Skeletal muscle satellite cell (primary cell): ENCODE data around the gene WDR43.

Experiments
- H3K27me3 ChIP-seq: 2 replicates; pipeline ENCODE4 v1.7.0; 2013; ENCODE audit warnings: low read length; ENCODE audit not compliant: control insufficient read depth, insufficient read depth
- H3K36me3 ChIP-seq: 2 replicates; pipeline ENCODE4 v1.7.0; 2013; ENCODE audit warnings: mild to moderate bottlenecking, control low read depth, low read length; ENCODE audit not compliant: insufficient read depth
- H3K4me1 ChIP-seq: 2 replicates; pipeline ENCODE4 v1.7.0; 2013; ENCODE audit warnings: low read length; ENCODE audit not compliant: control insufficient read depth, insufficient read depth
- H3K4me2 ChIP-seq: 2 replicates; pipeline ENCODE4 v1.7.0; 2013; ENCODE audit warnings: mild to moderate bottlenecking, low read length
- H3K4me3 ChIP-seq: 2 replicates; pipeline ENCODE4 v1.7.0; 2013; ENCODE audit warnings: low read length
- H3K9ac ChIP-seq: 2 replicates; pipeline ENCODE4 v1.7.0; 2013; ENCODE audit warnings: mild to moderate bottlenecking, low read depth, low read length, moderate library complexity
- H3K9me3 ChIP-seq: replicated peaks from 2 replicates; pipeline ENCODE4 v1.7.0; 2013; ENCODE audit warnings: mild to moderate bottlenecking, control low read depth, low read length

Gene WDR43

DNA sequence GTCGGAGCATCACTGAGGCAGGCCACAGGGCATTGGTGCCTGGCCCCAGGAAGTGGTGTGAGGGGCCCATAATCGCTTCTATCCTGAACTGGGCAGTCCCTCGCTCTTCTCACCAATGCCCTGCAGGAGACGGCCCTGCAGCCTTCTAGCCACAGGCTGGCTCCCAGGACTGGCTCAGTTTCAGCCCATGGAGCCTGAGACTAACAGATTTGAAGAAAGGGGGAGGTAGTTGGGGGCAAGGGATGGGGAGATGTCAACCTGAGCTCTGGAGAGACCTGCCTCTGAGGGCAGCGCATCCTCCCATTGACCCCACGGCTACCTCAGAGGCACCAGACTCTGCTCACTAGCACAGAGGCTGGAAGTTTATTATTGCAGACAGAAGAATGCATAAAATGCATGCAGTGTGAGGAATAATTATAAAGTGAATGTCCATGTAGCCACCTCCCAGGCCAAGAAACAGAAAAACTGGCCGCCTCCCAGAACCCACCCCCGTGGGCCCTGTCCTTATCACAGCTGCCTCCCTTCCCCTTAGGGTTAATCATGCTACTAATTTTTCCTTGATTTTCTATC, 88.0 kb downstream of the WDR43 start:
- Histone ChIP-seq H3K9me3 (no peaks in the 10 kb centered on the region), H3K9ac (no peak overlapping the region), H3K4me3 (no peak overlapping the region), H3K36me3 (no peaks in the 10 kb centered on the region), H3K4me2 (no peak overlapping the region), H3K4me1 (no peaks in the 10 kb centered on the region), H3K27me3 (peaks cover 5% of the 10 kb centered on the region)

DNA sequence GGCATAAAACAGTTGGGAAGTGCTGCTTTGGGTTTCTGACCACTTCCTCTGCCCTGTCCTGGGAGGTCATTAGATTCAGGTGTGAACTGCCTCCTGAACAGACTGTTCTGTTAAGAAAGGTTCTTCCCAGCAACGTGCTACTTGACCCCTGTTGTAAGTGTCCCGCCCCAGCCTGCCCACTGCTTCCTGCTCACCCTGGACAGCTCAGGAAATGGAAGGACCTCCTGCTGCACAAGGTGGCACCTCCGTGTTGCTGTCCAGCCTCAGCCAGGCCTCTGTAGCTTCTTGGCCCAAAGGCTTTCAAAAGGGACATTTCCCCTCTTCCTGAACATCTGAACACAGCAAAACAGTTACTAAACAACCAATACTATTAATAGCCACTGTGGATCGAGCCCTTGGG, 92.0 kb downstream of the WDR43 start:
- Histone ChIP-seq H3K4me2 (no peak overlapping the region), H3K9ac (no peak overlapping the region), H3K9me3 (no peaks in the 10 kb centered on the region), H3K36me3 (no peaks in the 10 kb centered on the region), H3K4me1 (peaks cover 6% of the 10 kb centered on the region), H3K27me3 (peaks cover 23% of the 10 kb centered on the region), H3K4me3 (no peak overlapping the region)

DNA sequence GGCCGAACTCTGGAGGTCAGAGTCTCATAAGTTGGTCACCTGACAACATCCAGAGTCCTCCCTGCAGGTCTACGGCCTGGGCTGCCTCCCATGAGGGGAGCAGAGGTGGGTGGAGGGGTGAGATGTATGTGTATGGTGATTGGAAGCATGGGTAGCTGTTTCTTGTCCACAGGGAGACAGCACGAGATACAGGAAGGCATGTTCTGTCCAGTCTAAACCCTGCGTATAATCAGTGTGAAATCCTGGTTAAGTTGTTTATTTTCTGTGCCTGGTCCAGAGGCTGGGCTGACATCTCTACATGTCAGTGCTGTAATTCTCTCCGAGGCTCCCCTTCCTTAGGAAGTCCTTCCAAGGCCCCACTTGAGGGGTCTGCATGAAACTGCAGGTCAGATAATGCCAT, 95.5 kb downstream of the WDR43 start:
- no peaks in the 10 kb centered on the region for H3K36me3 ChIP-seq
- H3K4me3 ChIP-seq: no peak overlapping the region
- no peak overlapping the region for H3K9ac ChIP-seq
- H3K4me1 ChIP-seq: peaks cover 8% of the 10 kb centered on the region
- no peaks in the 10 kb centered on the region for H3K9me3 ChIP-seq
- H3K27me3 ChIP-seq: peaks cover 27% of the 10 kb centered on the region
- no peak overlapping the region for H3K4me2 ChIP-seq

GRCh38 chr2:28990445-28990844, 96.0 kb downstream of the WDR43 start:
- no peaks in the 10 kb centered on the region for H3K9me3 ChIP-seq
- H3K36me3 ChIP-seq: no peaks in the 10 kb centered on the region

GRCh38 chr2:28991021-28991420, 96.6 kb downstream of the WDR43 start:
- H3K4me2 ChIP-seq: no peak overlapping the region
- no peaks in the 10 kb centered on the region for H3K36me3 ChIP-seq
- H3K9ac ChIP-seq: no peak overlapping the region
- peaks cover 27% of the 10 kb centered on the region for H3K27me3 ChIP-seq
- H3K9me3 ChIP-seq: no peaks in the 10 kb centered on the region
- H3K4me3 ChIP-seq: no peak overlapping the region
- peaks cover 8% of the 10 kb centered on the region for H3K4me1 ChIP-seq

More at GRCh38 chr2:28990445-28990844, 96.0 kb downstream of the WDR43 start:
- Histone ChIP-seq H3K4me1 (peaks cover 8% of the 10 kb centered on the region), H3K4me3 (no peak overlapping the region), H3K4me2 (no peak overlapping the region), H3K27me3 (peaks cover 27% of the 10 kb centered on the region), H3K9ac (no peak overlapping the region)

- Histone ChIP-seq H3K4me1 (peaks cover 8% of the 10 kb centered on the region), H3K9me3 (no peaks in the 10 kb centered on the region), H3K4me3 (no peak overlapping the region), H3K4me2 (no peak overlapping the region), H3K36me3 (no peaks in the 10 kb centered on the region), H3K9ac (no peak overlapping the region), H3K27me3 (peaks cover 27% of the 10 kb centered on the region)
Observed at GRCh38 chr2:28991460-28991859, 97.0 kb downstream of the WDR43 start.

- H3K36me3 ChIP-seq: no peaks in the 10 kb centered on the region
Observed at GRCh38 chr2:28993206-28993960, 98.9 kb downstream of the WDR43 start.

GRCh38 chr2:28994074-28994473, 99.6 kb downstream of the WDR43 start:
- Histone ChIP-seq H3K27me3 (peaks cover 22% of the 10 kb centered on the region), H3K4me3 (no peak overlapping the region), H3K9me3 (no peaks in the 10 kb centered on the region), H3K36me3 (no peaks in the 10 kb centered on the region), H3K4me1 (peaks cover 18% of the 10 kb centered on the region), H3K4me2 (no peak overlapping the region), H3K9ac (no peak overlapping the region)

More at GRCh38 chr2:28993206-28993960, 98.9 kb downstream of the WDR43 start:
- H3K27me3 ChIP-seq: peaks cover 22% of the 10 kb centered on the region
- H3K9ac ChIP-seq: no peak overlapping the region
- H3K4me1 ChIP-seq: peaks cover 18% of the 10 kb centered on the region
- no peak overlapping the region for H3K4me3 ChIP-seq
- no peak overlapping the region for H3K4me2 ChIP-seq
- no peaks in the 10 kb centered on the region for H3K9me3 ChIP-seq

GRCh38 chr2:28994679-28995078, 100.2 kb downstream of the WDR43 start:
- Histone ChIP-seq H3K4me3 (no peak overlapping the region), H3K36me3 (no peaks in the 10 kb centered on the region), H3K4me2 (no peak overlapping the region), H3K9me3 (no peaks in the 10 kb centered on the region), H3K9ac (no peak overlapping the region), H3K27me3 (peaks cover 20% of the 10 kb centered on the region), H3K4me1 (peaks cover 18% of the 10 kb centered on the region)

DNA sequence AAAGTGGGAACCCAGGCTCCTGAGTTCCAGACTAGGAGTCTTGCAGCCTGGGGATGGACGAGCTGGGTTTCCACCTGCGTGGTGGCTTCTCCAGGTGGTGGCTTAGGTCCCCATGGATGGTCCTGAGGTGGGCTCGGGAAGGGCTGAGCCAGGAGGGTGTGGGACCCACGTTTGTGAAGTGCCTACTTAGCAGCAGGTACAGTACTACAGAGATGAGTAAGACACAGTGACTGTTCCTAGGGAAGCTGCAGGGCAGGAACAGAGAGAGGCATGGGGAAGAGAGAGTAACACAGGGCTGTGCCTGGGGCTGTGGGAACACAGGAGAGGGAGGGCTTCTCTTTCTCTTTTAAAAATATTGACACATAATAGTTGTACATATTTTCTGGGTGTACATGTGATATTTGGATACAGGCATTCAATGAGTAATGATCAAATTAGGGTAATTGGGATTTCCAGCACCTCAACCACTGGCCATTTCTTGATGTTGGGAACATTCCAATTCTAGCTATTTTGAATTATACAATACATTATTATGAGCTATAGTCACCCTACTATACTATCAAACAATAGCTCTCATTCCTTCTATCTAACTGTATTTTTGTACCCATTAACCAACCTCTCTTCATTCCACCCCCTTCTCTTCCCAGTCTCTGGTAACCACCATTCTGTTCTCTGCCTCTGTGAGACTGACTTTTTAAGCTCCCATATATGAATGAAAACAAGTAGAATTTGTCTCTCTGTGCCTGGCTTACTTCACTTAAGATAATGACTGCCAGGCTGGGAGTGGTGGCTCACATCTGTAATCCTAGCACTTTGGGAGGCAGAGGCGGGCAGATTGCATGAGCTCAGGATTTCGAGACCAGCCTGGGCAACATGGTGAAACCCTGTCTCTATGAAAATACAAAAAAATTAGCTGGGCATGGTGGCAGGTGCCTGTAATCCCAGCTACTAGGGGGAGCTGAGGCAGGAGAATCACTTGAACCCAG, 101.6 kb downstream of the WDR43 start:
- Histone ChIP-seq H3K9me3 (no peaks in the 10 kb centered on the region), H3K4me1 (peaks cover 16% of the 10 kb centered on the region), H3K4me2 (no peak overlapping the region), H3K4me3 (no peak overlapping the region), H3K36me3 (no peaks in the 10 kb centered on the region), H3K27me3 (peaks cover 10% of the 10 kb centered on the region), H3K9ac (no peak overlapping the region)

- Histone ChIP-seq H3K9me3 (no peaks in the 10 kb centered on the region), H3K27me3 (peaks cover 3% of the 10 kb centered on the region), H3K4me1 (peaks cover 10% of the 10 kb centered on the region), H3K9ac (no peak overlapping the region), H3K4me2 (peak overlapping the region; percentile 21), H3K4me3 (no peak overlapping the region), H3K36me3 (no peaks in the 10 kb centered on the region)
Observed at GRCh38 chr2:28997237-28997846, 102.9 kb downstream of the WDR43 start.
